Neuron (in vitro differentiated cells): ENCODE measurements around the gene USP38.
"Not testable (repeated sequence)": the region's sequence is repeated elsewhere in the genome, so short reads cannot be mapped to it uniquely, and the experiment has no call there.

Source experiments
- H2AFZ ChIP-seq: one replicate; pipeline ENCODE4 v1.6.1; 2013; ENCODE audit warnings: low read depth, mild to moderate bottlenecking, inconsistent platforms, low read length, moderate library complexity
- H3K27me3 ChIP-seq: one replicate; pipeline ENCODE4 v1.6.1; 2013; ENCODE audit warnings: low read length; ENCODE audit not compliant: insufficient read depth
- H3K36me3 ChIP-seq: one replicate; pipeline ENCODE4 v1.6.1; 2013; ENCODE audit warnings: low read length; ENCODE audit not compliant: insufficient read depth
- H3K4me1 ChIP-seq: one replicate; pipeline ENCODE4 v1.6.1; 2013; ENCODE audit warnings: low read length; ENCODE audit not compliant: insufficient read depth
- H3K4me3 ChIP-seq: 2 replicates; pipeline ENCODE4 v1.5.1; 2013; ENCODE audit warnings: mild to moderate bottlenecking, low read length, moderate library complexity
- H3K9me3 ChIP-seq: one replicate; pipeline ENCODE4 v1.6.1; 2013; ENCODE audit warnings: low read length

The USP38 gene

DNA sequence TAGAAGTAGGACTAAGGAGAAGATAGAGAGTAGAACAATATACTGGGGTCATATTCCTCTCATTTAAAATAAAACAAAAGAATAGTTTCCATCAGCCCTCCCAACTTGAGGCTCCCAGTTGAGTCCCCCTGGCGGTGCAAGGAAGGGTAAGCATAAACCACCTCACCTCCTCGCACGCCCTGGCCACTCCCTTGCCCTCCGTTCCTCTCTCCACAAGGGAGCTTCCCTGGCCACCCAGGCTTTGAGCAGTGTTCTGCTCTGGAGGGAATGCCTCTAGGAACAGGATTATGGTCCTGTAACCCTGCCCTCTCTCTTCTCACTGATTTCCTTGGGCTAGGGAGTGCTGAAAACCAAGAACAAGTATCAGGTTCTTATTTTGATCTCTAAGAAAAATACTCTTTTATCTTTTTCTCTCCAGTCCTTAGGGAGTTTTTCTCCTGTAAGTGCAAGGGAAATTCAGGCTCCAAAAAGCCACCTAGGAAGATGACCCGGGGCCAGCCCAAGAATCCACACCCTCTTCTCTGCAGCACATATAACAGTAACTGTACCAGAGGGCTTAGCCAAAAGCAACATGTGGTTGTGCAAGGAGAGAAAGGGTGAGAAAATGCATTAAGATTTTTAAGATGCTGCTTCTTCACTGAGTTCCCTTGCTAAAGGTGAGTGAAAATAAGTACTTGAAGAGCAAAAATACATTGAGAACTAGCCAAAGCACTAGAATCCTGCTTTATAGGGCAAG is 69.9 kb downstream of the USP38 start:
- Histone ChIP-seq H3K9me3 (no peaks in the 10 kb centered on the region), H3K36me3 (no peaks in the 10 kb centered on the region), H2AFZ (no peak overlapping the region), H3K4me3 (no peak overlapping the region), H3K4me1 (no peaks in the 10 kb centered on the region), H3K27me3 (no peaks in the 10 kb centered on the region)

DNA sequence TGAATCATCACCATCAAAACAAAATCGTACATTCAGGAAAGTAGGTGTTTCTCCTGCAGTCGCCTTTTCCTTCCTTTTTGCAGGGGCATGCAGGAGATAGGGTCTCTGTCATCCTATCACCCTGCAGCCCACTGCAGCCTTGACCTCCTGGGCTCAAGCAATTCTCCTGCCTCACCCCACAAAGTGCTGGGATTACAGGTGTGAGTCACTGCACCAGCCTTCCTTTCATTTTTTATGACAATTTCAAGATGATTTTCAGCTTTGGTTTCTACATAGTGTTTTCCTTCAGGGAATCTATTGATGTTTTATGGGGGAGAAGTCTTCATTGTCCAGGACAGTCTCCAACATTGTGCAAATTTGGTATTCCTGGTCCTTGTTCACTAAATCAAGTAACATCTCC is 71.7 kb downstream of the USP38 start:
- Histone ChIP-seq H3K4me3 (no peak overlapping the region), H2AFZ (no peak overlapping the region), H3K27me3 (no peaks in the 10 kb centered on the region), H3K4me1 (no peaks in the 10 kb centered on the region), H3K9me3 (no peaks in the 10 kb centered on the region), H3K36me3 (no peaks in the 10 kb centered on the region)

DNA sequence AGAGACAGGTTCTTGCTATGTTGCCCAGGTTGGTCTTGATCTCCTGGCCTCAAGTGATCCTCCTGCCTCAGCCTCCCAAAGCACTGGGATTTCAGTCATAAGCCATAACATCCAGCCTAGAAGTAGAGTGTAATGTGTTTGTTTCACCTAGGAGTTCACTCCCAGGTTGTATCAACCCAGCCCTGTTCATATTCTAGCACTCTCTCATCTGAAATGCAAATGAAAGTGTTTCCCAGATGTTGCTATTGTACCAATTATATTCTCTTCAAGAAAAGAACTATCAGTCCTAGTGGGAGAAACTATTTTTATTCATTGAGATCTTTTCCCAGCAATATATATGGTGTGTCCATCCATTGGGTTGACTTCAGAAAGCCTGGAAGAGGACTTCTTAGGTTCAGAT is 72.6 kb downstream of the USP38 start:
- no peak overlapping the region for H2AFZ ChIP-seq
- H3K36me3 ChIP-seq, result no peaks in the 10 kb centered on the region
- H3K9me3 ChIP-seq, result no peaks in the 10 kb centered on the region
- no peak overlapping the region for H3K4me3 ChIP-seq
- no peaks in the 10 kb centered on the region for H3K4me1 ChIP-seq
- H3K27me3 ChIP-seq, result no peaks in the 10 kb centered on the region

DNA sequence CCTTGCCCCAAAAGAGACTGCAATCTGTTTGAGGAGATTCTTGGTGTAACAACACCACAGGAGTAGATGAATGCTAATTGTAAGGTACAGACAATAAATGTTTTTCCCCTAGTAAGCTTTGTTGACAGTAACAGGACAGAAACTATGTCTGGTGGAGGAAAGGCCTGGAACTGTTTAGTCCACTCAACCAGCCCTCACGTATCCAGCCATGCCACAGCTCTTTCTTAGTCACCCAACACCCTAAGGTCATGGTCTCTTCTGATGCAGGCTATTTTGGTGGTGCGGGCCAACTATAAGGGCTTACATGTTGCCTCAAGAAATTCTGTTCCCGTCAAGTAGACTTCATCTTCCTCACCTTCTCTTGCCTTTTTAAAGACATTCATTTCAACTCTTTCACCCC is 76.0 kb downstream of the USP38 start:
- H3K4me1 ChIP-seq, result no peaks in the 10 kb centered on the region

DNA sequence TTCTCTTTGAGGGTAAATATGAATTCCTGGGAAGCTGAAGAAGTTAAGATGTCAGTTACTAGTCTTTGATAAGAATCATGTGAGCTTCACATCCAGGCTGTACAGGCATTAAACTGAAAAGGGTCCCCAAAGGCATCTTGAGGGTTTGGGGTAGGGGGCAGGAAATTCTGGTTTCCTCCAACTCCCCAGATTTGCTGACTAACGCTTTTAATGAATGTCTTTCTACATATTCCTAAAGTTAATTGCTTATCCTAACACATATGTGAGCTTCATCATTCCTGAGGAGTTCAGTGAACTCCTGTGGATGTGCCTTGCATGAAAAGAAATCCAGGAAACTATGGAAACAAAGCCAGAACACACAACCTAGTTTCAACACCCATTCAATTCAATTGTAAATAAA is 78.1 kb downstream of the USP38 start:
- Histone ChIP-seq H3K4me1 (no peaks in the 10 kb centered on the region), H3K9me3 (peaks cover 2% of the 10 kb centered on the region), H3K27me3 (no peaks in the 10 kb centered on the region), H2AFZ (peak overlapping the region; percentile 47), H3K36me3 (no peaks in the 10 kb centered on the region), H3K4me3 (no peak overlapping the region)

More for the DNA sequence above, 76.0 kb downstream of the USP38 start:
- Histone ChIP-seq H3K27me3 (no peaks in the 10 kb centered on the region), H3K9me3 (no peaks in the 10 kb centered on the region), H3K4me3 (no peak overlapping the region), H2AFZ (no peak overlapping the region), H3K36me3 (no peaks in the 10 kb centered on the region)

DNA sequence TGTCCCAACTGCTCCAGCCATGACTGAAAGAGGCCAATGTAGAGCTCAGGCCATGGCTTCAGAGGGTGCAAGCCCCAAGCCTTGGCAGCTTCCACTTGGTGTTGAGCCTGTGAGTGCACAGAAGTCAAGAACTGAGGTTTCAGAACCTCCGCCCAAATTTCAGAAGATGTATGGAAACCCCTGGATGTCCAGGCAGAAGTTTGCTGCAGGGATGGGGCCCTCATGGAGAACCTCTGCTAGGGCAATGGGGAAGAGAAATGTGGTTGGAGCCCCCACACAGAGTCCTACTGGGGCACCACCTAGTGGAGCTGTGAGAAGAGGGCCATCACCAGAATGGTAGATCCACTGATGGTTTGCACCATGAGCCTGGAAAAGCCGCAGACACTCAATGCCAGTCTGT is 83.0 kb downstream of the USP38 start:
- not testable (repeated sequence) for H2AFZ ChIP-seq, H3K27me3 ChIP-seq, H3K4me3 ChIP-seq, H3K9me3 ChIP-seq, H3K36me3 ChIP-seq, H3K4me1 ChIP-seq

DNA sequence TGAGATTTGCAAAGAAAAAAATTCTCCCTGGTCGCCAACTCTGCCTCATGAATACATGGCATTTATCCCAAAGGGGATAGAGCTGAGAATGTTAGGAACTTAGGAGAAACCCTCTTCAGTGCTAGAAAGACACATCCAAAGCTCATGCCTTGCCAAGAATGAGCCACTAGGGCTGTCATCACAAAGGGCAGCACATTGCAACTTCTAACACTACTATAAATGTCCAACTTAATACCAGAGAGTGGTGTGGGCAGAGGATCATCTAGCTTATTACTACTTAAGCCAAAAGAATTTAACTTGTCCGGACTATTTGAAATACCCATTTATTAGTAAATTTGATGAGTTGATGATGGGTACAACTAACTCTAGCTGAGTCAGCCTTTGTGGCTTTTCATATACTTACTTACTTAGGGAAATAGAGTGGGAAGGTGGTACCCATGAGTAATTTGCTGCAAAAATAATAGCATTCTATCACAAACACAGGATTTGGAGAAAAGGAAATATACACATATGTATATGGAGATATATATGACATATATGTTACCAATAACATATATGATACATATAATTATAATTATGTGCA is 85.6 kb downstream of the USP38 start:
- Histone ChIP-seq H3K4me1 (no peaks in the 10 kb centered on the region), H3K27me3 (no peaks in the 10 kb centered on the region), H3K36me3 (no peaks in the 10 kb centered on the region), H3K4me3 (no peak overlapping the region), H3K9me3 (peaks cover 2% of the 10 kb centered on the region), H2AFZ (no peak overlapping the region)
